NOMO-1 treated with DMSO at 0.1 percent for 48 hours (cell line): ENCODE data around the gene NPPA.
"Not testable (repeated sequence)": the region's sequence is repeated elsewhere in the genome, so short reads cannot be mapped to it uniquely, and the experiment has no call there.

Experiments used
- DNase-seq: peaks from one replicate; lab custom pipeline; 2025; ENCODE audit not compliant: unreplicated experiment; lab: John Stamatoyannopoulos, UW

The NPPA gene

GRCh38 chr1:11847667-11848372, at the start of gene NPPA:
Gene NPPA (minus strand): TSS chr1:11847783. CDS start chr1:11847684, 99 bp downstream.
- DNase-seq: no peak

GRCh38 chr1:11894501-11894900, 46.9 kb upstream of the NPPA start:
- not testable (repeated sequence) for DNase-seq

- peak; percentile 30 for DNase-seq
Measured at GRCh38 chr1:11893907-11894251, 46.3 kb upstream of the NPPA start.

- DNase-seq: no peak
Measured at GRCh38 chr1:11891433-11892186, 44.0 kb upstream of the NPPA start.

GRCh38 chr1:11888877-11889208, 41.3 kb upstream of the NPPA start:
- no peak for DNase-seq

GRCh38 chr1:11888206-11888876, 40.8 kb upstream of the NPPA start:
- DNase-seq: no peak

- DNase-seq: no peak
Measured at GRCh38 chr1:11887666-11888007, 40.1 kb upstream of the NPPA start.

- DNase-seq: no peak
Measured at GRCh38 chr1:11886986-11887665, 39.5 kb upstream of the NPPA start.

GRCh38 chr1:11885916-11886315, 38.3 kb upstream of the NPPA start:
- DNase-seq: no peak

- peak; percentile 3 for DNase-seq
Measured at GRCh38 chr1:11882814-11883538, 35.4 kb upstream of the NPPA start.

- DNase-seq: no peak
Measured at GRCh38 chr1:11881749-11882441, 34.3 kb upstream of the NPPA start.

- DNase-seq: no peak
Measured at GRCh38 chr1:11880911-11881748, 33.5 kb upstream of the NPPA start.

- no peak for DNase-seq
Measured at GRCh38 chr1:11880181-11880575, 32.6 kb upstream of the NPPA start.

GRCh38 chr1:11879311-11880180, 32.0 kb upstream of the NPPA start:
- DNase-seq: no peak

GRCh38 chr1:11878891-11879190, 31.3 kb upstream of the NPPA start:
- no peak for DNase-seq

- DNase-seq: no peak
Measured at GRCh38 chr1:11878081-11878890, 30.7 kb upstream of the NPPA start.

- DNase-seq: no peak
Measured at GRCh38 chr1:11877074-11877473, 29.5 kb upstream of the NPPA start.

- DNase-seq: no peak
Measured at GRCh38 chr1:11875094-11875493, 27.5 kb upstream of the NPPA start.
